SK-N-SH (cell line): ENCODE measurements around the gene LMX1A. TPM values are rescaled to one million over a fixed set of nuclear protein-coding genes. Genes with fewer than 3 reads are reported as not detected.
A peak's percentile ranks its signal among the peaks of the same experiment; 100 is the strongest.

Experiments used
- CTCF ChIA-PET: fragments of 300-600, 350-600 bp; formaldehyde crosslinking; extraction: SDS; loops from one replicate; lab custom pipeline; 2021; lab: Yijun Ruan, JAX
- POLR2A ChIA-PET: fragments of 350-600 bp; sonication (Branson Sonifier 250); formaldehyde crosslinking; extraction: SDS; loops from one replicate; lab custom pipeline; 2020; ENCODE audit warnings: antibody characterized with exemption, inconsistent platforms; lab: Yijun Ruan, JAX
- DNase-seq: peaks from one replicate; pipeline ENCODE4 v3.0.0; 2012
- H2AFZ ChIP-seq: fragments of 200-600 bp; sonication (generic); 2 replicates; pipeline ENCODE4 v1.8.1; 2016; ENCODE audit warnings: antibody characterized with exemption, mild to moderate bottlenecking, low read depth
- H3F3A ChIP-seq: fragments of 200-600 bp; sonication (generic); replicated peaks from 2 replicates; pipeline ENCODE3; 2016; ENCODE audit warnings: antibody characterized with exemption, mild to moderate bottlenecking; ENCODE audit not compliant: insufficient read depth
- H3K27ac ChIP-seq, 2 experiments: fragments of 200-500 bp in 1 of 2; fragments of 200-600 bp in 1 of 2; sonication (Bioruptor generic) in 1 of 2; sonication (generic), shearing (Covaris generic) in 1 of 2; 2 replicates each; pipeline versions ENCODE4 v1.5.1 to v1.6.1; 2014 to 2016; ENCODE audit warnings: low read depth in 2 of 2, inconsistent platforms in 1 of 2, low read length in 1 of 2, mild to moderate bottlenecking in 1 of 2, mixed read lengths in 1 of 2
- H3K27me3 ChIP-seq: fragments of 200-600 bp; sonication (generic), shearing (Covaris generic); 2 replicates; pipeline ENCODE4 v1.6.1; 2016; ENCODE audit warnings: mixed run types; ENCODE audit not compliant: insufficient read depth
- H3K36me3 ChIP-seq, 2 experiments: fragments of 200-500 bp in 1 of 2; fragments of 200-600 bp in 1 of 2; sonication (Bioruptor generic) in 1 of 2; sonication (generic) in 1 of 2; replicated peaks in 1 of 2; 2 replicates each; pipeline versions ENCODE3 to v1.5.1; 2014 to 2016; ENCODE audit warnings: low read length in 1 of 2, mild to moderate bottlenecking in 1 of 2; ENCODE audit not compliant: insufficient read depth in 2 of 2, control insufficient read depth in 1 of 2
- H3K4me1 ChIP-seq, 2 experiments: fragments of 200-500 bp in 1 of 2; fragments of 200-600 bp in 1 of 2; sonication (Bioruptor generic) in 1 of 2; sonication (generic), shearing (Covaris generic) in 1 of 2; 2 replicates each; pipeline versions ENCODE4 v1.5.1 to v1.6.1; 2014 to 2016; ENCODE audit warnings: low read depth in 1 of 2, low read length in 1 of 2, mixed run types in 1 of 2; ENCODE audit not compliant: insufficient read depth in 2 of 2, control insufficient read depth in 1 of 2
- H3K4me2 ChIP-seq: fragments of 200-600 bp; sonication (generic), shearing (Covaris generic); 2 replicates; pipeline ENCODE4 v1.6.1; 2017; ENCODE audit warnings: mixed run types
- H3K4me3 ChIP-seq, 2 experiments: fragments of 200-500 bp in 1 of 2; fragments of 200-600 bp in 1 of 2; sonication (Bioruptor generic) in 1 of 2; sonication (generic), shearing (Covaris generic) in 1 of 2; 2 replicates each; pipeline versions ENCODE4 v1.5.1 to v1.8.1; 2014 to 2016; ENCODE audit warnings: low read depth in 2 of 2, inconsistent platforms in 1 of 2, low read length in 1 of 2, mild to moderate bottlenecking in 1 of 2, mixed read lengths in 1 of 2, moderate library complexity in 1 of 2
- H3K79me2 ChIP-seq: fragments of 200-600 bp; sonication (generic); 2 replicates; pipeline ENCODE4 v1.8.1; 2017; ENCODE audit warnings: mild to moderate bottlenecking; ENCODE audit not compliant: insufficient read depth
- H3K9ac ChIP-seq: fragments of 200-600 bp; sonication (generic); 2 replicates; pipeline ENCODE4 v1.6.1; 2017; ENCODE audit warnings: mixed run types
- H3K9me2 ChIP-seq: fragments of 200-600 bp; sonication (generic); 2 replicates; pipeline ENCODE4 v1.6.1; 2017; ENCODE audit warnings: mixed run types
- H3K9me3 ChIP-seq: fragments of 200-600 bp; sonication (generic); 2 replicates; pipeline ENCODE4 v1.6.1; 2017; ENCODE audit warnings: mixed run types, mild to moderate bottlenecking, moderate library complexity
- H4K20me1 ChIP-seq: fragments of 200-600 bp; sonication (generic); 2 replicates; pipeline ENCODE4 v1.6.1; 2017; ENCODE audit warnings: mild to moderate bottlenecking, mixed run types; ENCODE audit not compliant: insufficient read depth
- CTCF ChIP-seq: fragments of 200-600 bp; sonication (generic); IDR thresholded peaks from 2 replicates; pipeline ENCODE4 v1.6.1; 2017; ENCODE audit warnings: antibody characterized with exemption, mild to moderate bottlenecking, moderate library complexity
- EP300 ChIP-seq, 2 experiments: IDR thresholded peaks; 2 replicates each; pipeline versions ENCODE4 v1.4.0 to v1.6.1; 2012; ENCODE audit warnings: borderline replicate concordance in 1 of 2, low read depth in 1 of 2, low read length in 1 of 2
- FOSL2 ChIP-seq: IDR thresholded peaks from 2 replicates; pipeline ENCODE4 v1.4.0; 2012; ENCODE audit warnings: low read depth, mild to moderate bottlenecking, moderate library complexity, borderline replicate concordance
- GABPA ChIP-seq: IDR thresholded peaks from 2 replicates; pipeline ENCODE4 v1.4.0; 2012; ENCODE audit warnings: low read depth, mild to moderate bottlenecking
- GATA2 ChIP-seq: sonication (generic); formaldehyde crosslinking; IDR thresholded peaks from 2 replicates; pipeline ENCODE4 v1.5.0; 2020; ENCODE audit warnings: mild to moderate bottlenecking, missing genetic modification reagents
- IRF3 ChIP-seq: fragments of 150-350 bp; IDR thresholded peaks from 2 replicates; pipeline ENCODE4 v1.6.1; 2016; ENCODE audit warnings: mild to moderate bottlenecking, low read depth, low read length
- MEF2A ChIP-seq: IDR thresholded peaks from 2 replicates; pipeline ENCODE4 v1.4.0; 2012; ENCODE audit warnings: low read depth, borderline replicate concordance
- NRF1 ChIP-seq: IDR thresholded peaks from 2 replicates; pipeline ENCODE4 v1.6.1; 2012; ENCODE audit warnings: low read depth, mild to moderate bottlenecking, low read length
- POLR2AphosphoS5 ChIP-seq: IDR thresholded peaks from 2 replicates; pipeline ENCODE4 v1.6.1; 2012; ENCODE audit warnings: low read depth, low read length
- SMC3 ChIP-seq: IDR thresholded peaks from 2 replicates; pipeline ENCODE4 v1.6.1; 2012; ENCODE audit warnings: low read depth, low read length, improper control_type of control experiment
- TAF1 ChIP-seq: IDR thresholded peaks from 2 replicates; pipeline ENCODE4 v1.6.1; 2012; ENCODE audit warnings: low read depth, mild to moderate bottlenecking, low read length, moderate library complexity, borderline replicate concordance
- YY1 ChIP-seq: IDR thresholded peaks from 2 replicates; pipeline ENCODE4 v1.4.0; 2012; ENCODE audit warnings: low read depth, mild to moderate bottlenecking
- WGBS: methylation state at CpG from one replicate; pipeline ENCODE4 v1.1.6; 2017; ENCODE audit warnings: low lambda C conversion rate; 5-methylcytosine and 5-hydroxymethylcytosine counted together
- polyA plus RNA-seq, 3 experiments: library from polyadenylated mRNA; depleted of rRNA; stranded (reverse); fragments of >200 nt; gene quantifications; 2 replicates each; pipeline ENCODE4 v1.2.3, GENCODE V29; 2012
- TF ChIP-seq, protein P1 (sequence below): IDR thresholded peaks from 2 replicates; pipeline ENCODE4 v1.4.0; 2012; ENCODE audit warnings: low read depth, borderline replicate concordance
- TF ChIP-seq, protein P2 (sequence below): IDR thresholded peaks from 2 replicates; pipeline ENCODE4; 2012

Gene LMX1A
- polyA plus RNA-seq, 1 of the 3 experiments (the other 2 are of a cell fraction): not detected

DNA sequence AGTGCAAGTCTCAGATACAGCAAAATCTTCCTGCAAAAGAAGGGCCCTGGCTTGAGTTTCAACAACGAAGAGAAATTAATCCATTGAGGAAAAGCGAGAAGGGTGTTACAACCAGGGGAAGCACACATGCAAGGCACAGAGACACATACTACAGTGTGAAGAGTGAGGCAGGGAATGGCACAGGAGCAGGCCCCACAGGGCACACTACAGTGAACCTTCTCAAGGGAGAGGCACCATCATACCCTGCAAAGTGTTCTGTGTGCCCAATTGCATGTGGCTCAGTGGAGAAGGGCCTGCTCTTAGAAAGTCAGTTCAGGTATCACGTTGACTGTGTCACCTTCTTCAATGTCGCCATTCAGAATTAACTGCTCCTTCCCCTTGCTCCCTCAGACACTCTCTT lies 60.3 kb downstream of the LMX1A start:
- Histone ChIP-seq H3K27me3 (no peaks in the 10 kb centered on the region), H3K4me1 (no peaks in the 10 kb centered on the region), H3K79me2 (no peaks in the 10 kb centered on the region), H3K27ac (no peak overlapping the region), H2AFZ (no peak overlapping the region), H3K9me3 (no peaks in the 10 kb centered on the region), H3K4me2 (no peak overlapping the region), H3K9me2 (no peaks in the 10 kb centered on the region), H3K9ac (no peak overlapping the region), H4K20me1 (no peaks in the 10 kb centered on the region), H3K4me3 (no peak overlapping the region), H3F3A (no peaks in the 10 kb centered on the region), H3K36me3 (no peaks in the 10 kb centered on the region)
- WGBS: 14% methylated on average over 4 of the region's 4 CpGs
- ChIA-PET POLR2A (no interaction called here), CTCF (interaction anchor here (0.7 kb wide), 1 partner anchor 17 kb away, joined by 3 read pairs; no protein-coding TSS in a partner anchor)
- DNase-seq: no peak
- TF ChIP-seq EP300 (IDR thresholded peaks at IDR 0.05; ENCODE audit: borderline replicate concordance in 1 of 2, low read depth in 1 of 2, low read length in 1 of 2): no peak
- TF ChIP-seq, protein P1, sequence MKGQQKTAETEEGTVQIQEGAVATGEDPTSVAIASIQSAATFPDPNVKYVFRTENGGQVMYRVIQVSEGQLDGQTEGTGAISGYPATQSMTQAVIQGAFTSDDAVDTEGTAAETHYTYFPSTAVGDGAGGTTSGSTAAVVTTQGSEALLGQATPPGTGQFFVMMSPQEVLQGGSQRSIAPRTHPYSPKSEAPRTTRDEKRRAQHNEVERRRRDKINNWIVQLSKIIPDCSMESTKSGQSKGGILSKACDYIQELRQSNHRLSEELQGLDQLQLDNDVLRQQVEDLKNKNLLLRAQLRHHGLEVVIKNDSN: no peak
- TF ChIP-seq GABPA: no peak
- TF ChIP-seq FOSL2: no peak
- no peak for TF ChIP-seq MEF2A
- TF ChIP-seq YY1: no peak
- no peak for TF ChIP-seq POLR2AphosphoS5
- TF ChIP-seq, protein P2, sequence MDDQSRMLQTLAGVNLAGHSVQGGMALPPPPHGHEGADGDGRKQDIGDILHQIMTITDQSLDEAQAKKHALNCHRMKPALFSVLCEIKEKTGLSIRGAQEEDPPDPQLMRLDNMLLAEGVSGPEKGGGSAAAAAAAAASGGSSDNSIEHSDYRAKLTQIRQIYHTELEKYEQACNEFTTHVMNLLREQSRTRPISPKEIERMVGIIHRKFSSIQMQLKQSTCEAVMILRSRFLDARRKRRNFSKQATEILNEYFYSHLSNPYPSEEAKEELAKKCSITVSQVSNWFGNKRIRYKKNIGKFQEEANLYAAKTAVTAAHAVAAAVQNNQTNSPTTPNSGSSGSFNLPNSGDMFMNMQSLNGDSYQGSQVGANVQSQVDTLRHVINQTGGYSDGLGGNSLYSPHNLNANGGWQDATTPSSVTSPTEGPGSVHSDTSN: no peak
- no peak for TF ChIP-seq GATA2
- TF ChIP-seq NRF1: no peak
- no peak for TF ChIP-seq CTCF
- no peak for TF ChIP-seq SMC3

- H3K9ac ChIP-seq: no peak overlapping the region
- no peaks in the 10 kb centered on the region; a peak in 1 of 4 replicates for H3K4me1 ChIP-seq
- no peaks in the 10 kb centered on the region for H3K9me3 ChIP-seq
- no peaks in the 10 kb centered on the region for H3K9me2 ChIP-seq
- H3K27me3 ChIP-seq: no peaks in the 10 kb centered on the region
- peak; percentile 9 for DNase-seq
- no peaks in the 10 kb centered on the region for H3K79me2 ChIP-seq
- ChIA-PET POLR2A (no interaction called here), CTCF (interaction anchor here (0.8 to 1.4 kb wide), 2 partner anchors 33 to 77 kb away, joined by 3 to 5 read pairs; no protein-coding TSS in a partner anchor)
- TF ChIP-seq IRF3: no peak
- TF ChIP-seq TAF1: no peak
- 0 out of 2 replicates have a peak, but pooled peaks have one; percentile 11 for TF ChIP-seq CTCF
- H4K20me1 ChIP-seq: no peaks in the 10 kb centered on the region
- no peaks in the 10 kb centered on the region for H3F3A ChIP-seq
- 42% methylated on average over 7 of the region's 7 CpGs for WGBS
- no peak overlapping the region for H2AFZ ChIP-seq
- no peak overlapping the region for H3K4me2 ChIP-seq
- no peak overlapping the region for H3K4me3 ChIP-seq
- H3K27ac ChIP-seq: no peak overlapping the region
- no peaks in the 10 kb centered on the region for H3K36me3 ChIP-seq
Measured at GRCh38 chr1:165290148-165290547, 66.4 kb downstream of the LMX1A start.
